HepG2 (cell line): ENCODE data around the gene SDC3. TPM values are rescaled to one million over a fixed set of nuclear protein-coding genes. Genes with fewer than 3 reads are reported as not detected.

ENCODE experiments used
- ATAC-seq: fragments of 200-7000 bp; cut with Tn5 transposase; 3 replicates; pipeline ENCODE4 v1.9.1; 2020; ENCODE audit warnings: mild to moderate bottlenecking, moderate library complexity
- BruUV-seq: library from RNA; stranded (reverse); fragments of 400-500 nt; replicated peaks from 2 replicates; lab custom pipeline; 2021; lab: Mats Ljungman, UMichigan
- CTCF ChIA-PET: fragments of 300-600 bp; formaldehyde crosslinking; extraction: SDS; loops from one replicate; lab custom pipeline; 2021; ENCODE audit warnings: low total read pairs, inconsistent platforms, low intra/inter-chr PET ratio; lab: Yijun Ruan, JAX
- POLR2A ChIA-PET: fragments of 350-600 bp; sonication (Branson Sonifier 250); formaldehyde crosslinking; loops from one replicate; lab custom pipeline; 2020; ENCODE audit warnings: antibody characterized with exemption, inconsistent platforms; lab: Yijun Ruan, JAX
- DNase-seq: peaks from one replicate; pipeline ENCODE4 v3.0.0-alpha.2; 2015; ENCODE audit warnings: low spot score
- FAIRE-seq: peaks from 3 replicates; lab custom pipeline; 2011; peaks lifted over from hg19 to GRCh38; lab: Jason Lieb, UNC
- H2AFZ ChIP-seq: one replicate; pipeline ENCODE4 v1.6.1; 2011; ENCODE audit warnings: low read length, inconsistent platforms
- H3K27ac ChIP-seq: fragments of 300-600 bp; 3 replicates; pipeline ENCODE4 v1.8.0; 2011; ENCODE audit warnings: mixed run types, mild to moderate bottlenecking, mixed read lengths, low read length, inconsistent platforms; ENCODE audit not compliant: insufficient read depth; ENCODE audit errors: extremely low read length
- H3K27me3 ChIP-seq, 2 experiments: fragments of 200-600 bp in 1 of 2; 2 replicates in 1 of 2; 3 replicates in 1 of 2; pipeline versions ENCODE4 v1.6.0 to v1.8.0; 2011; ENCODE audit warnings: low read length in 2 of 2, mild to moderate bottlenecking in 2 of 2, moderate library complexity in 2 of 2, inconsistent platforms in 1 of 2; ENCODE audit not compliant: insufficient read depth in 2 of 2, control insufficient read depth in 1 of 2
- H3K36me3 ChIP-seq, 2 experiments: fragments of 200-600 bp in 1 of 2; replicated peaks in 1 of 2; 2 replicates in 1 of 2; 3 replicates in 1 of 2; pipeline versions ENCODE4 v1.5.1 to v1.8.0; 2011; ENCODE audit warnings: low read length in 2 of 2, inconsistent platforms in 1 of 2; ENCODE audit not compliant: insufficient read depth in 2 of 2, control insufficient read depth in 1 of 2
- H3K4me1 ChIP-seq: 2 replicates; pipeline ENCODE4 v1.5.1; 2012; ENCODE audit warnings: low read length, inconsistent platforms; ENCODE audit not compliant: insufficient read depth
- H3K4me2 ChIP-seq: 2 replicates; pipeline ENCODE4 v1.6.0; 2011; ENCODE audit warnings: low read depth, low read length, inconsistent platforms
- H3K4me3 ChIP-seq, 3 experiments: fragments of 200-600 bp in 1 of 3; sonication (generic), shearing (Covaris generic) in 1 of 3; replicated peaks in 1 of 3; 2 replicates each; pipeline ENCODE4 v1.5.1; 2011 to 2016; ENCODE audit warnings: low read length in 3 of 3, inconsistent platforms in 2 of 3, low read depth in 2 of 3, mild to moderate bottlenecking in 2 of 3, control low read depth in 1 of 3, mixed read lengths in 1 of 3; ENCODE audit not compliant: insufficient read depth in 1 of 3
- H3K79me2 ChIP-seq: one replicate; pipeline ENCODE4 v1.6.1; 2011; ENCODE audit warnings: low read length, inconsistent platforms; ENCODE audit not compliant: insufficient read depth
- H3K9ac ChIP-seq: 2 replicates; pipeline ENCODE4 v1.6.0; 2011; ENCODE audit warnings: mild to moderate bottlenecking, low read depth, low read length, inconsistent platforms; ENCODE audit not compliant: insufficient read depth
- H3K9me3 ChIP-seq: 2 replicates; pipeline ENCODE4 v1.5.1; 2012; ENCODE audit warnings: mild to moderate bottlenecking, low read length
- H4K20me1 ChIP-seq: 2 replicates; pipeline ENCODE4 v1.6.0; 2011; ENCODE audit warnings: inconsistent platforms, mild to moderate bottlenecking, low read length, moderate library complexity; ENCODE audit not compliant: insufficient read depth
- GATA4 ChIP-seq: sonication (generic); IDR thresholded peaks from 2 replicates; pipeline ENCODE4 v1.6.1; 2016; ENCODE audit warnings: antibody characterized with exemption, low read depth, borderline replicate concordance
- RBM22 ChIP-seq: fragments of 200-400 bp; formaldehyde crosslinking; optimal IDR thresholded peaks from 2 replicates; pipeline ENCODE3; 2017; ENCODE audit warnings: mild to moderate bottlenecking, low read length, moderate library complexity
- ZNF230 ChIP-seq: sonication (generic); formaldehyde crosslinking; IDR thresholded peaks from 2 replicates; pipeline ENCODE4 v1.4.0; 2020; ENCODE audit warnings: mild to moderate bottlenecking, missing genetic modification reagents
- ZNF333 ChIP-seq: sonication (generic); formaldehyde crosslinking; IDR thresholded peaks from 2 replicates; pipeline ENCODE4 v1.4.0; 2020; ENCODE audit warnings: mild to moderate bottlenecking, missing genetic modification reagents, borderline replicate concordance
- WGBS: methylation state at CpG from one replicate; pipeline ENCODE4 v1.1.6; 2017; ENCODE audit warnings: low lambda C conversion rate; 5-methylcytosine and 5-hydroxymethylcytosine counted together
- in situ Hi-C: cut with HindIII; loops from 2 replicates; pipeline ENCODE4 v1.10.0; 2017; ENCODE audit warnings: low pct_unique_long_range_greater_than_20kb; ENCODE audit not compliant: extremely low pct_ligation_motif_present
- intact Hi-C: fragments of 100-400 bp; cut with micrococcal nuclease; formaldehyde crosslinking; loops from one replicate; pipeline ENCODE4 v1.10.0; 2022; ENCODE audit not compliant: unreplicated experiment
- polyA plus RNA-seq, 8 experiments: library from polyadenylated mRNA; depleted of rRNA in 3 of 8; stranded (reverse) in 7 of 8; unstranded in 1 of 8; fragments of >200 nt; fragmentation: Illumina TruSeq in 4 of 8; extraction: Trizol in 4 of 8; gene quantifications; 2 replicates each; pipeline versions ENCODE4 v1.2.1 to v1.2.3, GENCODE V29; 2011 to 2016; ENCODE audit warnings: low read depth in 4 of 8, missing spikeins in 1 of 8, mixed read lengths in 1 of 8; ENCODE audit not compliant: insufficient read depth in 1 of 8
- total RNA-seq, 5 experiments: library from RNA; depleted of rRNA; stranded (reverse); fragments of >200 nt; fragmentation: Illumina TruSeq; extraction: Trizol; gene quantifications; 2 replicates each; pipeline ENCODE4 v1.2.3, GENCODE V29; 2016; ENCODE audit warnings: low read depth in 1 of 5
- TF ChIP-seq, protein P1 (sequence below): sonication (generic); formaldehyde crosslinking; IDR thresholded peaks from 2 replicates; pipeline ENCODE4 v1.4.0; 2020; ENCODE audit warnings: mild to moderate bottlenecking, missing genetic modification reagents
- TF ChIP-seq, protein P2 (sequence below): sonication (generic); formaldehyde crosslinking; IDR thresholded peaks from 2 replicates; pipeline ENCODE4 v1.5.0; 2020; ENCODE audit warnings: mild to moderate bottlenecking, missing genetic modification reagents, borderline replicate concordance

SDC3 gene
- total and polyA plus RNA-seq, 2 of the 13 experiments (the other 11 are each of a cell fraction or from before 2014, with no cell fraction given), result 0.49 to 0.84 TPM

- H3K27me3 ChIP-seq, result no peaks in the 10 kb centered on the region
- H3K27ac ChIP-seq, result no peak overlapping the region
- ATAC-seq (no peak), FAIRE-seq (peak; percentile 53), DNase-seq (no peak)
- no peak overlapping the region for H2AFZ ChIP-seq
- ChIA-PET CTCF (no interaction called here), POLR2A (no interaction called here)
- 98% methylated on average over 4 of the region's 4 CpGs for WGBS
- peaks cover 22 to 81% of the 10 kb centered on the region in 2 experiments for H3K36me3 ChIP-seq
- intact Hi-C loops (no loop called here), in situ Hi-C loops (no loop called here)
- H3K9ac ChIP-seq, result no peak overlapping the region
- H3K79me2 ChIP-seq, result peaks cover 24% of the 10 kb centered on the region
- H4K20me1 ChIP-seq, result peaks cover 44% of the 10 kb centered on the region
- no peaks in the 10 kb centered on the region for H3K9me3 ChIP-seq
- no peaks in the 10 kb centered on the region for H3K4me1 ChIP-seq
- no TSS peak for BruUV-seq
- no peak for TF ChIP-seq ZNF230 (CRISPR knock-in tag)
- TF ChIP-seq, protein P1, sequence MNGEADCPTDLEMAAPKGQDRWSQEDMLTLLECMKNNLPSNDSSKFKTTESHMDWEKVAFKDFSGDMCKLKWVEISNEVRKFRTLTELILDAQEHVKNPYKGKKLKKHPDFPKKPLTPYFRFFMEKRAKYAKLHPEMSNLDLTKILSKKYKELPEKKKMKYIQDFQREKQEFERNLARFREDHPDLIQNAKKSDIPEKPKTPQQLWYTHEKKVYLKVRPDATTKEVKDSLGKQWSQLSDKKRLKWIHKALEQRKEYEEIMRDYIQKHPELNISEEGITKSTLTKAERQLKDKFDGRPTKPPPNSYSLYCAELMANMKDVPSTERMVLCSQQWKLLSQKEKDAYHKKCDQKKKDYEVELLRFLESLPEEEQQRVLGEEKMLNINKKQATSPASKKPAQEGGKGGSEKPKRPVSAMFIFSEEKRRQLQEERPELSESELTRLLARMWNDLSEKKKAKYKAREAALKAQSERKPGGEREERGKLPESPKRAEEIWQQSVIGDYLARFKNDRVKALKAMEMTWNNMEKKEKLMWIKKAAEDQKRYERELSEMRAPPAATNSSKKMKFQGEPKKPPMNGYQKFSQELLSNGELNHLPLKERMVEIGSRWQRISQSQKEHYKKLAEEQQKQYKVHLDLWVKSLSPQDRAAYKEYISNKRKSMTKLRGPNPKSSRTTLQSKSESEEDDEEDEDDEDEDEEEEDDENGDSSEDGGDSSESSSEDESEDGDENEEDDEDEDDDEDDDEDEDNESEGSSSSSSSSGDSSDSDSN (CRISPR knock-in tag), result no peak
- TF ChIP-seq, protein P2, sequence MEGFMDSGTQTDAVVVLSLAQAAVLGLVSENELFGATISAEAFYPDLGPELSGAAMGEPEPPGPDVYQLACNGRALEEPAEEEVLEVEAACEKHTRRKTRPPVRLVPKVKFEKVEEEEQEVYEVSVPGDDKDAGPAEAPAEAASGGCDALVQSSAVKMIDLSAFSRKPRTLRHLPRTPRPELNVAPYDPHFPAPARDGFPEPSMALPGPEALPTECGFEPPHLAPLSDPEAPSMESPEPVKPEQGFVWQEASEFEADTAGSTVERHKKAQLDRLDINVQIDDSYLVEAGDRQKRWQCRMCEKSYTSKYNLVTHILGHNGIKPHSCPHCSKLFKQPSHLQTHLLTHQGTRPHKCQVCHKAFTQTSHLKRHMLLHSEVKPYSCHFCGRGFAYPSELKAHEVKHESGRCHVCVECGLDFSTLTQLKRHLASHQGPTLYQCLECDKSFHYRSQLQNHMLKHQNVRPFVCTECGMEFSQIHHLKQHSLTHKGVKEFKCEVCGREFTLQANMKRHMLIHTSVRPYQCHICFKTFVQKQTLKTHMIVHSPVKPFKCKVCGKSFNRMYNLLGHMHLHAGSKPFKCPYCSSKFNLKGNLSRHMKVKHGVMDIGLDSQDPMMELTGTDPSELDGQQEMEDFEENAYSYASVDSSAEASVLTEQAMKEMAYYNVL, result no peak
- TF ChIP-seq GATA4, result no peak
- peak; percentile 60 for TF ChIP-seq RBM22
- TF ChIP-seq ZNF333, result no peak
- H3K4me3 ChIP-seq, result no peak overlapping the region
- no peak overlapping the region for H3K4me2 ChIP-seq
These were observed 49.1 kb upstream of the SDC3 start for GRCh38 chr1:30957560-30958222.
